Measurements from ENCODE around the gene MEIS2. TPM values are rescaled to one million over a fixed set of nuclear protein-coding genes. Genes with fewer than 3 reads are reported as not detected.

The MEIS2 gene
- total RNA-seq, 1 experiment from 2014 or later: 9.3 TPM

DNA sequence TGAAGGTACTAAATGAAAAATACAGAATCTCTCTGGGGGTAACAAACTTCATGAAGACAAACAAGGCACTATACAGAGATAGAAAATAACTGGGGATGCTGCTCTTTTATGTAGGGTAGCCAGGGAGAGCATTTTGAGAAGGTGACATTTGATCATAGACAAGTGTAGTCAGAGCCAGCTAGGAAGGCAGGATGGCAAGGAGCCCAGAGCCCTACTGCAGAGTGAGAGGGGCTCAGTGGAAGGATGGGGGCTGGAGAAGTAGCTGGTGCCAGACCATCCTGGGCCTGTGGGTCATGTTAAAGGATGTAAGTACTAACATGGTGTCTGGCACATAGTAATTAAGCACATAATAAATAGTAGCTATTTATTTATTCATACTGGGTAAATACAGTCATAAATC, 133.6 kb downstream of the MEIS2 start:
- no peaks in the 10 kb centered on the region for H3K36me3 ChIP-seq (ENCODE audit: insufficient read depth, low read length, poor library complexity, severe bottlenecking)
- no peak overlapping the region for H3K27ac ChIP-seq (ENCODE audit: low read depth, low read length, poor library complexity, severe bottlenecking)
- intact Hi-C loops (cut with micrococcal nuclease; ENCODE audit: unreplicated experiment): no loop called here

DNA sequence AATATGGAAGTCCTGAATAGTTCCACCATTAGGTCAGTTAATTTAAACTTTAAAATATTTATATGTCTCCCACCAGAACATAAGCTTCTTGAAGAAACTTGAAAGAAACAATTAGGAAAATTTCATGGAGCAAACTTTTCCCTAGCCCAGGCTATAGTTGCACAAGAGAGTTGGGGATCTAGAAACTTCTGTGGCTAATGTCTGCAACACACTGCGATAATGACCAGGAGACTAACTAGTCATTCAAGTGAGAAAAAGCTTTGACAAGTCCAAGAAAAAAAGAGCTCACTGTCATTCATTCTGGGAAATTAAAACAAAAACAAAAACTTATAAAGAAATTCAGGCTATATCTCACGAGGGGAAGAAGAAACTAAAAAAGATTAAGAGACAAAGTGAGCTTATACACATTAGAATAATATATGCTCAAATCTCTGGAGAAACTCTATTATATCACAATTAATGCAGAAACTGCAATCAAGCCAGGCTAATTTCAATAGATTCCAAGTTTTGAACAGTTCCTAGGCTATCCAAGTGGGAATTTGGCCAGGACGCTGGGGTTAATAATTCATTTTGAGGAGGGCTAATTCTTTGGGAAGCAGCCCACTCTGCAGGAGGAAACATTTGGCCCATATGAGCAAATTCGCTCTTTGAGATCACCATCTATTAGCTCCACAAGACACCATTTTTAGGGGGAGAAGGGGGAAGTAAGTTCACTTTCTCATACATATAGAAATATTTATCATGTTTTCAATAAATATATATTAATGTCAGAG, 134.6 kb downstream of the MEIS2 start:
- Histone ChIP-seq H3K27ac (ENCODE audit: low read depth, low read length, poor library complexity, severe bottlenecking) (no peak overlapping the region), H3K36me3 (ENCODE audit: insufficient read depth, low read length, poor library complexity, severe bottlenecking) (no peaks in the 10 kb centered on the region), H3K9me3 (ENCODE audit: low read depth, low read length, poor library complexity, severe bottlenecking) (no peaks in the 10 kb centered on the region), H3K4me1 (ENCODE audit: insufficient read depth, low read length, poor library complexity, severe bottlenecking) (no peaks in the 10 kb centered on the region), H3K27me3 (replicated peaks; ENCODE audit: insufficient read depth, low read depth, low read length, poor library complexity) (no peaks in the 10 kb centered on the region), H3K4me3 (ENCODE audit: low read depth, low read length, poor library complexity, severe bottlenecking) (no peak overlapping the region)
- intact Hi-C loops (cut with micrococcal nuclease; ENCODE audit: unreplicated experiment): no loop called here
- ChIA-PET CTCF (no interaction called here), POLR2A (ENCODE audit: low non-redundant PET) (no interaction called here)
- DNase-seq (ENCODE audit: low spot score): no peak
- no TSS peak for BruUV-seq (replicated peaks)
- TF ChIP-seq EZH2 (IDR thresholded peaks at IDR 0.05; ENCODE audit: borderline replicate concordance, low read depth, low read length, poor library complexity, severe bottlenecking): no peak
- TF ChIP-seq, protein P1, sequence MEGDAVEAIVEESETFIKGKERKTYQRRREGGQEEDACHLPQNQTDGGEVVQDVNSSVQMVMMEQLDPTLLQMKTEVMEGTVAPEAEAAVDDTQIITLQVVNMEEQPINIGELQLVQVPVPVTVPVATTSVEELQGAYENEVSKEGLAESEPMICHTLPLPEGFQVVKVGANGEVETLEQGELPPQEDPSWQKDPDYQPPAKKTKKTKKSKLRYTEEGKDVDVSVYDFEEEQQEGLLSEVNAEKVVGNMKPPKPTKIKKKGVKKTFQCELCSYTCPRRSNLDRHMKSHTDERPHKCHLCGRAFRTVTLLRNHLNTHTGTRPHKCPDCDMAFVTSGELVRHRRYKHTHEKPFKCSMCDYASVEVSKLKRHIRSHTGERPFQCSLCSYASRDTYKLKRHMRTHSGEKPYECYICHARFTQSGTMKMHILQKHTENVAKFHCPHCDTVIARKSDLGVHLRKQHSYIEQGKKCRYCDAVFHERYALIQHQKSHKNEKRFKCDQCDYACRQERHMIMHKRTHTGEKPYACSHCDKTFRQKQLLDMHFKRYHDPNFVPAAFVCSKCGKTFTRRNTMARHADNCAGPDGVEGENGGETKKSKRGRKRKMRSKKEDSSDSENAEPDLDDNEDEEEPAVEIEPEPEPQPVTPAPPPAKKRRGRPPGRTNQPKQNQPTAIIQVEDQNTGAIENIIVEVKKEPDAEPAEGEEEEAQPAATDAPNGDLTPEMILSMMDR (conservative IDR thresholded peaks at IDR 0.05; ENCODE audit: low read depth, low read length): no peak

More for the DNA sequence above, 133.6 kb downstream of the MEIS2 start:
- Histone ChIP-seq H3K27me3 (replicated peaks; ENCODE audit: insufficient read depth, low read depth, low read length, poor library complexity) (no peaks in the 10 kb centered on the region), H3K4me1 (ENCODE audit: insufficient read depth, low read length, poor library complexity, severe bottlenecking) (no peaks in the 10 kb centered on the region), H3K4me3 (ENCODE audit: low read depth, low read length, poor library complexity, severe bottlenecking) (no peak overlapping the region), H3K9me3 (ENCODE audit: low read depth, low read length, poor library complexity, severe bottlenecking) (no peaks in the 10 kb centered on the region)
- BruUV-seq (replicated peaks): no TSS peak
- TF ChIP-seq, protein P1 (conservative IDR thresholded peaks at IDR 0.05; ENCODE audit: low read depth, low read length): no peak
- TF ChIP-seq EZH2 (IDR thresholded peaks at IDR 0.05; ENCODE audit: borderline replicate concordance, low read depth, low read length, poor library complexity, severe bottlenecking): no peak
- POLR2A ChIA-PET (ENCODE audit: low non-redundant PET): no interaction called here
- CTCF ChIA-PET: no interaction called here
- no peak for DNase-seq (ENCODE audit: low spot score)

DNA sequence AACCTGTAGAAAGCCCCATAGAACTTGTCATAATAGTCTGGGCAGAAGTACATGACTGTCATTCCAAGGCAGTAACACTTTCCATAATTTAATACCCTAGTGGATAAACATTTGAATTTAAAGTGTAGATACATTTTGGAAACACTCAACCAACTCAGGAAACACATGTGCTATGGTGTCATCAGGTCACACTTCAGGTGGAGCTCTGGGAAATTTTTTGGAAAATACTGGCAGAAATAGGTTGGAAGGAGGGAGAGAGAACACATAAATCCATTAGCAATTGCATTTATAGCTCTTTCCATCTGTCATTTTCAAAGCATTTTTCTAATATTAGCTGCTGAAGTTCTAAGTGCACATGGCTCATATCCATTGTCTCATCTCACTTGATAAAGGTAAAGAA, 135.7 kb downstream of the MEIS2 start:
- ChIA-PET POLR2A (ENCODE audit: low non-redundant PET) (no interaction called here), CTCF (no interaction called here)
- H3K4me3 ChIP-seq (ENCODE audit: low read depth, low read length, poor library complexity, severe bottlenecking): no peak overlapping the region
- BruUV-seq (replicated peaks): no TSS peak
- no peak for TF ChIP-seq EZH2 (IDR thresholded peaks at IDR 0.05; ENCODE audit: borderline replicate concordance, low read depth, low read length, poor library complexity, severe bottlenecking)
- TF ChIP-seq, protein P1 (conservative IDR thresholded peaks at IDR 0.05; ENCODE audit: low read depth, low read length): no peak
- H3K4me1 ChIP-seq (ENCODE audit: insufficient read depth, low read length, poor library complexity, severe bottlenecking): no peaks in the 10 kb centered on the region
- no peaks in the 10 kb centered on the region for H3K9me3 ChIP-seq (ENCODE audit: low read depth, low read length, poor library complexity, severe bottlenecking)
- no peak overlapping the region for H3K27ac ChIP-seq (ENCODE audit: low read depth, low read length, poor library complexity, severe bottlenecking)
- no peaks in the 10 kb centered on the region for H3K36me3 ChIP-seq (ENCODE audit: insufficient read depth, low read length, poor library complexity, severe bottlenecking)
- no peak for DNase-seq (ENCODE audit: low spot score)
- intact Hi-C loops (cut with micrococcal nuclease; ENCODE audit: unreplicated experiment): no loop called here
- no peaks in the 10 kb centered on the region for H3K27me3 ChIP-seq (replicated peaks; ENCODE audit: insufficient read depth, low read depth, low read length, poor library complexity)

Measured in A673 (cell line).